Measurements from ENCODE around the gene TENT4A.

TENT4A gene

DNA sequence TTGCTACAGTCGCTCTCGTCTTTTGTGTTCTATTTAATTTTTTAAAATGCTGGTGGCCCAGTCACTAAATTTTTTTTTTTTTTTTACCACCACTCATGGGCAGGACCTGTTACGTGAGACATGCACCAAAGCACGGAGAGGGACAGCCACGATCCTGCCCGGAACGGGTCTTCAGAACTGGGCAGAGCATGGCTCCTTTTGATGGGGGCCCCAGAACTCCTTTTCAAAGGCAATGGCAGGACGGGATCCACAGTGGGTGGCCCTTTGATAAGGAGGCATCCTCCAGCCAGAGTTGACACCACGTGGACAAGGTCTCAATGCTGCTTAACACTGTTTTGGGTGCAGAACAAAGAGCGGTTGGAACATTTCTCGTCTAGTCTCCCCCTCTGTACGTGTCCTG, 50.0 kb downstream of the TENT4A start:
- TF ChIP-seq, protein P1, sequence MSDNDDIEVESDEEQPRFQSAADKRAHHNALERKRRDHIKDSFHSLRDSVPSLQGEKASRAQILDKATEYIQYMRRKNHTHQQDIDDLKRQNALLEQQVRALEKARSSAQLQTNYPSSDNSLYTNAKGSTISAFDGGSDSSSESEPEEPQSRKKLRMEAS (IDR thresholded peaks at IDR 0.05; ENCODE audit: low read depth, low read length): no peak
- TF ChIP-seq MYC (IDR thresholded peaks at IDR 0.05; ENCODE audit: low read depth, low read length) (no peak), POLR2A (IDR thresholded peaks at IDR 0.05; ENCODE audit: extremely low read depth, insufficient read length) (no peak)
- TF ChIP-seq, protein P2, sequence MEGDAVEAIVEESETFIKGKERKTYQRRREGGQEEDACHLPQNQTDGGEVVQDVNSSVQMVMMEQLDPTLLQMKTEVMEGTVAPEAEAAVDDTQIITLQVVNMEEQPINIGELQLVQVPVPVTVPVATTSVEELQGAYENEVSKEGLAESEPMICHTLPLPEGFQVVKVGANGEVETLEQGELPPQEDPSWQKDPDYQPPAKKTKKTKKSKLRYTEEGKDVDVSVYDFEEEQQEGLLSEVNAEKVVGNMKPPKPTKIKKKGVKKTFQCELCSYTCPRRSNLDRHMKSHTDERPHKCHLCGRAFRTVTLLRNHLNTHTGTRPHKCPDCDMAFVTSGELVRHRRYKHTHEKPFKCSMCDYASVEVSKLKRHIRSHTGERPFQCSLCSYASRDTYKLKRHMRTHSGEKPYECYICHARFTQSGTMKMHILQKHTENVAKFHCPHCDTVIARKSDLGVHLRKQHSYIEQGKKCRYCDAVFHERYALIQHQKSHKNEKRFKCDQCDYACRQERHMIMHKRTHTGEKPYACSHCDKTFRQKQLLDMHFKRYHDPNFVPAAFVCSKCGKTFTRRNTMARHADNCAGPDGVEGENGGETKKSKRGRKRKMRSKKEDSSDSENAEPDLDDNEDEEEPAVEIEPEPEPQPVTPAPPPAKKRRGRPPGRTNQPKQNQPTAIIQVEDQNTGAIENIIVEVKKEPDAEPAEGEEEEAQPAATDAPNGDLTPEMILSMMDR (IDR thresholded peaks at IDR 0.05; ENCODE audit: low read depth, low read length): no peak
- H3K4me3 ChIP-seq (ENCODE audit: low read depth, low read length): no peak overlapping the region
- DNase-seq (ENCODE audit: low read depth): no peak

DNA sequence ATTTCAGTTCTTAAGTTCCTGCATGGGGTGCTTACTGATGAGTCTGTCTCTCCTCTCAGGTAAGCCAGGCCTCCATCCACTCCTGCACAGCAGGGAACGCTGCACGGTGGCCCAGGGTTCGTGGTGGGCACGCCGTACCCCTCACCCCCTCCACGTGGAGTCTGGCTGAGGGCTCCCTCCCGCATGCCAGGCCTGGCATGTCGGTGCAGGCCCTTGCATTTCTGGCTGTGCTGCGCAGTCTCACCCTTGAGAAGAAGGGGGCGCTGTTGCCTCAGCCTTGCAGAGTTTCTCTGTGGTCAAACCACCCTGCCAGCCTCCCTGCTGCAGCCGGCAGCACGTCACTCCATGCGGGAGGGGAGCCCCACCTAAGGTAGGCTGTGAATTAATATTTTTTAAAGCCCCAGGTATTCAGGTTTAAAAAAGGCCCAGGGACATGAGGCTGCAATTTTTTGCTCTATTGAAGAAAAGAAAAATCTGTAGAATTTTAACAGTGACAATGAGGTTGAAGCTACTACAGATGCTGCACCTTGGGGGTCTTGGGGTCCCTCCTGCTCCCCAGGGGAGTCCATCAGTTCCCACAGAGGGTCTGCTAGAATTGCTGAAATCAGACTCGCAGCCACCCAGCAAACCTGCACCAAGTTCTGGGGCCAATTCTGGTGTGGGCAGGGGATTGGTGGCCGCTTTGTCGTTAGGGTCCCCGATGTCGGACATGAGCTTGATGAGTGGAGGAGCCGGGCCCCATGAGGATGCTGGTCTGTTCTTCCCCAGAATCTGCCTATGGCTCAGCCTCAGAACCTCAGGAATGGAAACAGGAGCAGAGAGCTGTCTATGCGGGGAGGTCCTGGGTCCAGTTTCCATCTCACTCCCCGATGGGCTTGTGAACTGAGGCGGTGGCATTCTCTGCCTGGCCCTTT, 52.6 kb downstream of the TENT4A start:
- peak overlapping the region; percentile 32 for H3K4me3 ChIP-seq (ENCODE audit: low read depth, low read length)
- no peak for TF ChIP-seq POLR2A (IDR thresholded peaks at IDR 0.05; ENCODE audit: extremely low read depth, insufficient read length)
- TF ChIP-seq, protein P1 (IDR thresholded peaks at IDR 0.05; ENCODE audit: low read depth, low read length): peak; percentile 89
- peak; percentile 92 for TF ChIP-seq MYC (IDR thresholded peaks at IDR 0.05; ENCODE audit: low read depth, low read length)
- TF ChIP-seq, protein P2 (IDR thresholded peaks at IDR 0.05; ENCODE audit: low read depth, low read length): peak; percentile 89
- peak; percentile 92 for DNase-seq (ENCODE audit: low read depth)

DNA sequence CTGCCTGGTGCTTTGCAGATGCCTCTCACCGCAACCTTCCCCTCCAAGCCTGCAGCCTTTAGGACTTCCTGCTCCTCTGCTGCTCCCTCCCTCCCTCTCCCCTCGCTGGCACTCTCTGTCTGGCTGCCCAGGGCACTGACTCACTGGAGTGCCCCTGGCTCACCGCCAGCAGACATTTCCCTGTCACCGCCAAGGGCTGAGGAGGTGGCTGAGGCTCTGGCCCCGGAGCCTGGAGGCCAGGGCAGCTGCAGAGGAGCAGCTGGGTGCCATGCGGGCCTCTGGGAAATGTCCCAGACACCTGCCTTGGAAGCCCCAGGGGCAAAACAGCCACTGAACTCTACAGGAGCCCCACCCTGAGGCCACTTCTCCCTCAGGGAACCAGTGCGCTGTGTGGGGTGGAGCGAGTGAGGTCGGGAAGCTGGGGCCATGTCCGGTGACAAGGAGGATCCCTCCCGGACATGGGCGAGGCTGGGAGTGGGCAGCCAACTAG, 53.4 kb downstream of the TENT4A start:
- TF ChIP-seq, protein P2 (IDR thresholded peaks at IDR 0.05; ENCODE audit: low read depth, low read length): no peak
- TF ChIP-seq MYC (IDR thresholded peaks at IDR 0.05; ENCODE audit: low read depth, low read length) (peak; percentile 23; the same call in 1 of the 2 replicates), POLR2A (IDR thresholded peaks at IDR 0.05; ENCODE audit: extremely low read depth, insufficient read length) (no peak)
- H3K4me3 ChIP-seq (ENCODE audit: low read depth, low read length): peak overlapping the region; percentile 23
- peak; percentile 96 for DNase-seq (ENCODE audit: low read depth)

DNA sequence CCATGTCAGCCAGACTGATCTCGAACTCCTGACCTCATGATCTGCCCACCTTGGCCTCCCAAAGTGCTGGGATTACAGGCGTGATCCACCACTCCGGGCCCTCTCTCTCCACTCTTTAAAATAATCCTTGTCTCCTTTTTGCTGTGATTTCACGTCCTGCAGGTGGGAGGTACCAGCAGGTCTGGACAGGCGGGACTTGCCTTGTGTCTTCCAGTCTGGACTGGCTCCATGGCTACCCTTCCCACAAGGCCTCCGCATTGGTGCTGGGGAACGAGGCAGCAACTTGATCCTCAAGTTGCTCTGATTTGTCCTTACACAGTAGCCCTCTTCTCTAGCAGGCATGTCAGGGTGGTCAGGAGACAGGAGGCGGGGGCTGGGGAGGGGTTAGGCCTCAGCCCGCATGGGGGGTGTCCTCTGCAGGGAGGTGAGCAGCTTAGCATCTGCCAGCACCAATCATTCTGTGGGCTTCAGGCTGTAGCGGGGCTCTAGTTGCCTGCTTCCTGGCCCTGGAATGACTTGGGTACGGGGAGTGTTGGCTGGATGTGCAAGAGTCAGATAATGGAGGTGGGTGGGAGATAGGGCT, 54.3 kb downstream of the TENT4A start:
- no peak overlapping the region for H3K4me3 ChIP-seq (ENCODE audit: low read depth, low read length)
- no peak for DNase-seq (ENCODE audit: low read depth)
- TF ChIP-seq POLR2A (IDR thresholded peaks at IDR 0.05; ENCODE audit: extremely low read depth, insufficient read length): no peak
- TF ChIP-seq, protein P2 (IDR thresholded peaks at IDR 0.05; ENCODE audit: low read depth, low read length): no peak
- TF ChIP-seq, protein P1 (IDR thresholded peaks at IDR 0.05; ENCODE audit: low read depth, low read length): no peak
- no peak for TF ChIP-seq MYC (IDR thresholded peaks at IDR 0.05; ENCODE audit: low read depth, low read length)

DNA sequence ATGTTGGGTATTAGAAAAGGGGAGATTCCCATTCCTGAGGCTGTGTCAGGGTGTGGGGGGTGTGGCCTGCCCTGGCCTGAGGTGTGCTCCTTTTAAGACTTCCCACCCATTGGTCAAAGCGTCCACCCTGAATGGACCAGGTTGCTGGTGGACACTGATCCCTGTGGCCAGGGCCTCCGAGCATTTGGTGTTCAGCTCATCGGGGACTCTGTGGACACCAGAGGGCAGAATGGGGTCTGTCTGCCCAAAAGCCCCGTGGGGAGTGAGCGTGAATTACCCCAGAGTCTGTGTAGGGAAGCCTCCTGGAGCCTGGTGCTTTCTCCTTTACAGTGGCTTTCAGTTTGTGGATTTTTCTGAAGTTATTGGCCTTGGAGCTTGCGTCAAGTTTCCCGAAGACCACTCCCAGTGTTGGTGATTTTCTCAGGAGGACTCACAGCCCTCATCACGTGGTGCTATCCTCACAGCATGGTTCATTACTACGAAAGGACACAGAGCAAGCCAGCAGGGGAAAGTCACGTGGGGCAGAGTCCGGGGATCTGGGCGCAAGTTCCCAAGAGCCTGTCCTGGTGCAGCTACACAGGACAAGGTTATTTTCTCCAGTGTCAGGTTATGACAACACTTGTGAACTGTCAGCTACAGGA, 55.5 kb downstream of the TENT4A start:
- TF ChIP-seq, protein P1 (IDR thresholded peaks at IDR 0.05; ENCODE audit: low read depth, low read length): no peak
- TF ChIP-seq, protein P2 (IDR thresholded peaks at IDR 0.05; ENCODE audit: low read depth, low read length): peak; percentile 8
- peak; percentile 25 for DNase-seq (ENCODE audit: low read depth)
- H3K4me3 ChIP-seq (ENCODE audit: low read depth, low read length): no peak overlapping the region

Data from NB4 (cell line).